GM19328 (cell line): ENCODE results near the gene FASTK.
A peak's percentile ranks its signal among the peaks of the same experiment; 100 is the strongest.

Source experiments
- ATAC-seq: cut with Tn5 transposase; IDR thresholded peaks from one replicate; pipeline ENCODE4 v1.9.1; 2021; ENCODE audit warnings: mild to moderate bottlenecking, moderate library complexity; ENCODE audit not compliant: unreplicated experiment

Gene FASTK

GRCh38 chr7:151083071-151083823 is 2.6 kb upstream of the FASTK start, which contains the start of gene TMUB1:
TSS of gene TMUB1 (minus strand) at chr7:151083493. CDS start at chr7:151082563, 930 bp downstream.
- ATAC-seq: peak; percentile 50

GRCh38 chr7:151082141-151083070 is 1.8 kb upstream of the FASTK start:
- ATAC-seq: no peak

DNA sequence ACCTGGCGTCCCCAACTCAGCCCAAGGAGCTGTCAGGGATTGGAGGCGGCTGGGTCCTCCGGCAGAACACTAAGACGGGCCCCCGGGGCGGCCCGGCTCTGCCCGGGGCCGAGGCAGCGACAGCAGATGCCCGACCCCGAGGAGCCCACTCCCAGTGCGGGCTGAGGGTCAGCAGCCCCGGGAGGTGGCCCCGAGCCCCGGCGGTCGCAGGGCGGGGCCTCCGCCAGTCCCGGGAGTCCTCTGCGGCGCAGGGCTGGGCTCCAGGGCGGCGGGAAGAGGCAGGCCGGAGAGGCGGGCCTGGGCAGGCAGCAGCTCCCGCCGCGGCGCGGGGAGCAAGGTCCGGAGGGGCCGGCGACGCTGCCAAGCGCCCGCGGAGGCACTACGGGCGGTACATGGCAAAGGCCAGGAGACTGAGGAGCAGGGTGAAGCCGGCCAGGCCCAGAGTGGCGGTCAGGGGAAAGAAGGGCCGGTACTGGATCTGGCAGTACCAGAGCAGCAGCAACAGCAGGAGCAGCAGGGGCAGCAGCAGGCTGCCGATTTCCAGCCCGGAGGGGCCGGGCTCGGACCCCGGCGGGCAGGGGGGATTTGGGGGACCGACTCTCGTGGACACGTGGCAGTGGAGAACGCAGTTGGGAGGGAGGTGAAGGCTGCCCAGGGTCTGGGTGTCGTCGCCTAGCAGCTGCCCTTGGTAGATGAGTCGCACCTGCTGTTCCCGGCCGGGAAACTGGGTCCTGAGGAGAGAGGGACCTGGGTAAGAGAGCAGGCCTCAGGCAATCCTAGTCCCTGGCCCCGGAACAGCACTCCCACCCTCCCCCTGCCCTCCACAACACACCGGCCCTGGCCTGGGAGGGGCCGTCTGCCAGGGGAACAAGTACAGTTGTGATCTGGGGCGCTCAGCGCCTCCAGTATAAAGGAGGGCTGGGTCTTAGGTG is 827 bp upstream of the FASTK start:
- ATAC-seq: no peak

DNA sequence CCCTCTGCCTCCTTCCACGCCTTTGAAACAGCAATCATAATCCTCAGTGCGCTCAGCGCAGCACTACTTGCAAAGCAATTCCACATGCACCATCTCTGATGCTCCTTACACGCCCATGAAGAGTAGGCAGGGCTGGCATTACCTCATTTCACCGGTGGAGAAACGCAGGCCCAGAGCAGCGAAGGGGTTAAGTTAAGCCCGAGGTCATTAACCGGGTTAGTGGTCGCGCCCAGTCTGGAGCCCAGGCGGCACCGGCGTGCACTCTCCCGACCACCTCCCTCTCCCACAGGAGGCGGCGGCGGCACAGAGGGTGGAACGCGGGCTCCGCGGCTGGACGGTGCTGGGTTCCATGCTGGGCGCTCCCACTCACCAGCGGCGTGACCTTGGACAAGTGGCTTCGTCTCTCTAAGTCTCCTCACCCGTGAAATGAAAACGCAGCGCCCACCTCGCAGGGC is 515 bp downstream of the FASTK start:
- no peak for ATAC-seq

DNA sequence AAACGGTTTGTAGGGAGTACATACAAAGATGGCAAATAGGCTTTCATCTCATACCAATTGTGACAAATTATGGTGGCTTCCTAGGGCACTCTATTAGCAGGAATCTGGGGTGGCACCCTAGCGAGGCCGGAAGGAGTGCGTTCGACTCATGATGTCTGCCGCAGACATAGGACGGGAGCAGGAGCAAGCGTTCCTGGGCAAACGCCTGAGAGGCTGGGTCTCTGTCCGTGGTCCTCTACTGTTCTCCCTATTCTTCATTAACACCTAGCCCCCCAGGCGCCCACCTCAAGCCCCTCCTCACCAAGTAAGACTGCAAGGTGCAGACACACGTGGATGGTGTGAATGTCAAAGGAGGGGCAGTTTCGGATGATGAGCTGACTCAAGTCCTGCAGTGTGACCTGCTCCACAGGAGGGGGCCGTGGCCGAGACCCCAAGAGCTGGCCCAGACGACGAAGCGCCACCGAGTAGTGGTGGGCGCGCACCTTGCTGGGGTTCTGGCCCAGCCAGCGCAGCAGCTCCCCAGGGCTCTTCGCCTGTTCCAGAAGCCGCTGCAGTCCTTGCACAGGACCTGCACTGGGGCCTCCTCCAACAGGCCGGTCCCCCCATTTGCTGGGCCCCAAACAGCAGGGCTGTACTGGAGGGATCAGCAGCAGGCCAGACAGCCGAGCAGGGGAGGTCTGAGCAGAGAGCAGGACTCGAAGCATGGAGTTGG is 1.3 kb downstream of the FASTK start:
- no peak for ATAC-seq

- ATAC-seq: no peak
These were observed 2.2 kb downstream of the FASTK start for GRCh38 chr7:151078233-151079040.

GRCh38 chr7:151077705-151078232 is 2.8 kb downstream of the FASTK start:
- ATAC-seq: no peak

DNA sequence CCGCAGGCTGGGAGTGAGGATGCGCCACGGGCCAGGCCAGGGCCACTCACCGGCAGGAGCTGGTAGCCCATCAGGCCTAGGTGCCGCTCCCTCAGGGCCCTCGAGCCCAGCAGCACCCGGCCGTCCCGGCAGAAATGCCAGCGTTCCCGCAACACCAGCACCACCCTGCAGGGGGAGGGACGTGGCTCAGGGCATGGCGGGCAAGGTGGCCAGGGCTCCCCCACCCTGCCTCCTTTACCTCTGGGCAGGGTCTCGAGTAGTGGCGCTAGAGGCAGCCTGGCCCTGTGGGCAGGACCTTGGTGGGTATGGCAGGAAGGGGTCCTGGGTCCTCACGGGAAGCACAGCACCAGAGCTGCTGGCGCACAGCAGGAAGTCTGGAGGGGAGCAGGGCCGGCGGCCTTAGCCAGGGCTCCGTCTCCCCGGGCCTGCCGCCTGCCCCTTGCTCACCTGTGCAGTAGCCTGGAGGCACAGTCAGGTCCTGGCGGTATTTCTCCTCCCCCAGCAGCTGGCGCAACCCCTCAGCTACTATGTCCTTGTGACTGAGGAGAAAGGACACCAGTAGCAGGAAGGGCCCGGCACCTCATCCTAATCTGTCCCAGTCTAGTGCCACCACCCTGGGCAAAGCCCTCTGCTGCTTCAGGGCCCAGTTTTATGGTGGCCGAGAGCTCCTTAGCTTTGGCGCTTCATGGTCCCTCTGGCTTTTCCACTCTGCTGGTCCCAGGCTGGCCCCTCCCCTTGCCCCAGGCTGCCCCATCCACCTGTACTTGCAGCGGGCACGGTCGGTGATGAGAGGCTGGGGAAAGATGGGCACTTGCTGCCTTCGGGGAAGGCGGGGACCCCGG is 3.5 kb downstream of the FASTK start:
- ATAC-seq: no peak

DNA sequence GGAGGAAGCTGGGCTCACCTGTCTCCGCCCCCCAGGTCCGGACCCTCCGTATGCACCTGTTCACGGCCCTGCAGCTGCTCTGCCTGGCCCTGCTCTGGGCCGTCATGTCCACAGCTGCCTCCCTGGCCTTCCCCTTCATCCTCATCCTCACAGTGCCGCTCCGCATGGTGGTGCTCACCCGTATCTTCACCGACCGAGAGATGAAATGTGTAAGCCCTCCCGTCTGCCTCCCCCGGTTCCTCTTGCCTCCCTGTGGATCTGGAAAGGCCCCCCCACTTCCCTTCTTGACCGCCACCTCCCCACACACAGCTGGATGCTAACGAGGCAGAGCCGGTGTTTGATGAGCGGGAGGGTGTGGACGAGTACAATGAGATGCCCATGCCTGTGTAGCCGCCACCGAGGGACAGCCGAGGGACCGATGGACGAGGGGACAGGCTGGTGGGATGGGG is 4.6 kb downstream of the FASTK start:
- ATAC-seq: no peak

GRCh38 chr7:151075662-151075971 is 5.0 kb downstream of the FASTK start:
- no peak for ATAC-seq

- no peak for ATAC-seq
These were observed 5.6 kb downstream of the FASTK start for GRCh38 chr7:151074817-151075661.

- ATAC-seq: no peak
These were observed 6.6 kb downstream of the FASTK start for GRCh38 chr7:151073990-151074389.

- no peak for ATAC-seq
These were observed 9.4 kb downstream of the FASTK start for GRCh38 chr7:151071032-151071866.

DNA sequence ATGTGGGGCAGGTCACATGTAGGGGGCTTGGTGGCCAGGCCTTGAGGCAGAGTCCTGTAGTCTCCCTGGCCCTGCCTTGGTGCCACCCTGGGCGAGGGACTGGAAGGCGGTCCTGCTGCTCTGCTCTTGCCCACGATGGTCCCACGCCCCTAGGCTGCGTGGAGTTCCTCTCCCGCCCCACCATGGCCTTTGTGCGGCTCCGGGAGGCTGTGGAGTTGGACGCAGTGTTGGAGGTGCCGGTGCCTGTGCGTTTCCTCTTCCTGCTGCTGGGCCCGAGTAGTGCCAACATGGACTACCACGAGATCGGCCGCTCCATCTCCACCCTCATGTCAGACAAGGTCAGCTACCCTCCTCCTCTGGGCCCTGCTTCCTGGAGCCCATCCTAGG is 10.0 kb downstream of the FASTK start:
- no peak for ATAC-seq

- no peak for ATAC-seq
These were observed 10.6 kb downstream of the FASTK start for GRCh38 chr7:151069841-151070573.
